HepG2 (cell line): ENCODE results near the gene BIVM.

ENCODE experiments used
- ATF1 ChIP-seq: IDR thresholded peaks from 2 replicates; pipeline ENCODE4 v1.6.1; 2016; ENCODE audit warnings: mild to moderate bottlenecking, control low read depth
- CTCF ChIP-seq: sonication (generic); formaldehyde crosslinking; IDR thresholded peaks from 2 replicates; pipeline ENCODE4 v1.5.0; 2020; ENCODE audit warnings: mild to moderate bottlenecking, missing genetic modification reagents, moderate library complexity
- MLX ChIP-seq: IDR thresholded peaks from 2 replicates; pipeline ENCODE4 v1.6.1; 2016
- POLR2AphosphoS5 ChIP-seq: IDR thresholded peaks from 2 replicates; pipeline ENCODE4 v1.6.1; 2012; ENCODE audit warnings: low read depth, low read length
- POLR2G ChIP-seq: fragments of 200-400 bp; formaldehyde crosslinking; IDR thresholded peaks from 2 replicates; pipeline ENCODE4 v1.6.1; 2018; ENCODE audit warnings: mild to moderate bottlenecking, low read depth, low read length, moderate library complexity
- ZBTB26 ChIP-seq: IDR thresholded peaks from 2 replicates; pipeline ENCODE4 v1.6.1; 2016; ENCODE audit warnings: missing compliant biosample characterization, missing genetic modification reagents, borderline replicate concordance
- ZNF382 ChIP-seq: sonication (generic); formaldehyde crosslinking; IDR thresholded peaks from 2 replicates; pipeline ENCODE4 v1.5.0; 2020; ENCODE audit warnings: missing genetic modification reagents, mild to moderate bottlenecking, borderline replicate concordance

DNA sequence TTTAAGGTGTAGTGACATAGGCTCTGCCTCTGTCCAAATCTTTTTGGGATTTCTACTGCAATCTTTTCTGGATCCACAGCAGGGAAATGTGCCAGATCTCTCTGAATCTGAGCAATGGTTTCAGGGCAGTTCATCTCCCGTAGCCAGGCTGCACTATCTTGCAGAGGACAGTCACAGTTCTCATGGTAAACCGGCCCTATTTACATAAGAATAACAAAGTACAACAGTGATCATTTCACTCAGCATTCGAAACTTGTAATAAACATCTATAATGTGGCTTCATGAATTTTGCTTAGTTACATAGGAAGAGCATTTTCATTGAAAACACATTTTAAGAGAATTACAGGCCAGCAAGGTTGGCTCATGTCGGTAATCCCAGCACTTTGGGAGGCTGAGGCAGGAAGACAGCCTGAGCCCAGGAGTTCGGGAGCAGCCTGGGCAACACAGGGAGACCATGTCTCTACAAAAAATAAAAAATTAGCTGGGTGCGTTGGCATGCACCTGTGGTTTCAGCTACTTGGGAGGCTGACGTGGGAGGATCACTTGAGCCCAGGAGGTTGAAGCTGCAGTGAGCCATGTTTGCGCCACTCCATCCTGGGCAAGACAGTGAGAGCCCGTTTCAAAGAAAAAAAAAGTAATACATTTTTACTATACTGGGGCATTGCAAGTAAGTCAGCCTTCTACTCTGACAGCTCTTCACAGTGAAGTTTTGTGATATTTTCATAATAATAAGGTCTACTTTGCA is 5.1 kb upstream of the BIVM start:
- no peak for TF ChIP-seq ZNF382 (CRISPR knock-in tag)
- no peak for TF ChIP-seq MLX (CRISPR knock-in tag)
- no peak for TF ChIP-seq CTCF
- TF ChIP-seq ZBTB26: no peak
- no peak for TF ChIP-seq POLR2G
- no peak for TF ChIP-seq POLR2AphosphoS5
- no peak for TF ChIP-seq ATF1 (CRISPR knock-in tag)
